D721Med (cell line): Measurements from ENCODE around the gene TUBB.
"Not testable (repeated sequence)": the region's sequence is repeated elsewhere in the genome, so short reads cannot be mapped to it uniquely, and the experiment has no call there.

Experiments used
- DNase-seq: peaks from one replicate; pipeline ENCODE4 v3.0.0; 2011; ENCODE audit warnings: low spot score; ENCODE audit not compliant: insufficient read length
- FAIRE-seq: peaks from 2 replicates; lab custom pipeline; 2011; peaks lifted over from hg19 to GRCh38; lab: Jason Lieb, UNC
- TF ChIP-seq, protein P1 (sequence below): IDR thresholded peaks from 2 replicates; pipeline ENCODE4 v1.5.1; 2012; ENCODE audit warnings: mild to moderate bottlenecking, control low read depth; ENCODE audit not compliant: insufficient read depth; ENCODE audit errors: missing control alignments

TUBB gene

DNA sequence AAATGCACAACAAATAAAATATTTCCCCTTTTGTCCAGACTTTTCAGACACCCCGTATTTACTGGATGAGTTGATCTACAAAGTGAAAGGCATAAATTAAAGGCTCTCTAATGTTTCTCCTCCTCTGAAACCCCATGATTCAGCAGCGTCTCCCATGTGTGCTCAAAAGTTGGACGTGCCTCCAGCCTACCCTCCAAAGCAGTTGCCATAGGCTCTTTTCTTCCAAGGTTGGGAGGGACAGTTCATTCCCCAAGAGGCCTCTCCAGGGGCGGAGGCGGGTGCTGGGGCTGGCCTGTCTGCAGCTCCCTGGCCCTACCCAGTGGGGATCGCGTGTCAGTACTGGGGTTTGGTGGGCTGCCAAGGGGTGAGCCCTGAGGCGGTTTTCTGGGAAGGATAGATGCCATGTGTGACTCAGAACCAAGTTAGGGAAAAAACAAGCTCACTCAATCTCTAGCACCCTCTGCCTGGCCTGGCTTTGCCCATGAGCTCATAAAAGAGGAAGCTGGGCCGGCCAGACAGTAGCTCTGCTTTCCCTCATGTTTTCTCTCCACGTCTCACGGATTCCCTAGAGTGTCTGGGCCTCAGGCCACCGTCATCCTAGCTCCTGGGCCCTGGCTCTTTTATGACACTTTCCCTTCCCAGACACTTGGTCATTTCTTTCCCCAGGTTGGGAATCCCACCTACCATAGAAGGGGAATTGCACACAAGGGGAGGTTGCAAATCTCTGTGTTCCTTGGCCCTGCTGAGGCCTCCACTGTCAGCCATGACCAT is 32.2 kb downstream of the TUBB start:
- TF ChIP-seq, protein P1, sequence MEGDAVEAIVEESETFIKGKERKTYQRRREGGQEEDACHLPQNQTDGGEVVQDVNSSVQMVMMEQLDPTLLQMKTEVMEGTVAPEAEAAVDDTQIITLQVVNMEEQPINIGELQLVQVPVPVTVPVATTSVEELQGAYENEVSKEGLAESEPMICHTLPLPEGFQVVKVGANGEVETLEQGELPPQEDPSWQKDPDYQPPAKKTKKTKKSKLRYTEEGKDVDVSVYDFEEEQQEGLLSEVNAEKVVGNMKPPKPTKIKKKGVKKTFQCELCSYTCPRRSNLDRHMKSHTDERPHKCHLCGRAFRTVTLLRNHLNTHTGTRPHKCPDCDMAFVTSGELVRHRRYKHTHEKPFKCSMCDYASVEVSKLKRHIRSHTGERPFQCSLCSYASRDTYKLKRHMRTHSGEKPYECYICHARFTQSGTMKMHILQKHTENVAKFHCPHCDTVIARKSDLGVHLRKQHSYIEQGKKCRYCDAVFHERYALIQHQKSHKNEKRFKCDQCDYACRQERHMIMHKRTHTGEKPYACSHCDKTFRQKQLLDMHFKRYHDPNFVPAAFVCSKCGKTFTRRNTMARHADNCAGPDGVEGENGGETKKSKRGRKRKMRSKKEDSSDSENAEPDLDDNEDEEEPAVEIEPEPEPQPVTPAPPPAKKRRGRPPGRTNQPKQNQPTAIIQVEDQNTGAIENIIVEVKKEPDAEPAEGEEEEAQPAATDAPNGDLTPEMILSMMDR = no peak
- DNase-seq = no peak

DNA sequence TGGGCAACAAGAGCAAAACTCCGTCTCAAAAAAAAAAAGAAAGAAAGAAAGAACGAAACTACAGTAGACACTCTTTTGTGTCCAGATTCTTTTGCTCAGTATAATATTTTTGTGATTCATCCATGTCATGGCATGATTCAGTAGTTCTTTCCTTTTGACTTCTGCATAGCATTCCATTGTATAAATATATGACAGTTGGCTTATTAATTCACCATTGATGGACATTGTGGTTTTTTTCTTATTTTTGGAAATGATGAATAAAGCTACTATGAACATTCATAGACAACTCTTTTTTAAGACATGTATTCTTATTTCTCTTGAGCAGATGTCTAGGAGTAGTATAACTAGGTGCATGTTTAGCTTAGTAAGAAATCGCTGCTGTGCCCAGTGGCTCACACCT is 34.5 kb downstream of the TUBB start:
- FAIRE-seq = no peak
- TF ChIP-seq, protein P1 = no peak

More for the DNA sequence above, 32.2 kb downstream of the TUBB start:
- FAIRE-seq = no peak

DNA sequence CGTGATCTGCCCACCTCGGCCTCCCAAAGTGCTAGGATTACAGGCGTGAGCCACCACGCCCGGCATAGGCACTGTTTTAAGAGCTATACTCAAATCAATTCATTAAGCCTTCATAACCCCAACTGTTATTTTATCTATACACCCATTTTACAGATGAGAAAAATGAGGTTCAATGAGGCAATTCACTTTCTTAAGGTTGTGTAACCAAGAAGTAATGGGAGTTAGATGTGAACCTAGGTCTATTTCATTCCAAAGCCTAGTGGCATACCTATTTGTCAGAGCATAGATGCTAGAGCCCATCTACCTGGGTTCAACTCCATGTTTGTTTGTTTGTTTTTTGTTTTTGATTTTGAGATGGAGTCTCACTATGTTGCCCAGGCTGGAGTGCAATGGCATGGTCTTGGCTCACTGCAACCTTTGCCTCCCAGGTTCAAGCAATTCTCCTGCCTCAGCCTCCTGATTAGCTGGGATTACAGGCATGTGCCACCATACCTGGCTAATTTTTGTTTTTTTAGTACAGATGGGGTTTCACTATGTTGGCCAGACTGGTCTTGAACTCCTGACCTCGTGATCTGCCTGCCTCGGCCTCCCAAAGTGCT is 36.4 kb downstream of the TUBB start:
- FAIRE-seq, DNase-seq: not testable (repeated sequence)

More for the DNA sequence above, 34.5 kb downstream of the TUBB start:
- DNase-seq = no peak

GRCh38 chr6:30757261-30757904 is 37.2 kb downstream of the TUBB start:
- DNase-seq (no peak), FAIRE-seq (no peak)
- TF ChIP-seq, protein P1 = no peak

- DNase-seq (no peak), FAIRE-seq (no peak)
- TF ChIP-seq, protein P1 = no peak
These were observed 39.6 kb downstream of the TUBB start for GRCh38 chr6:30759575-30760239.

DNA sequence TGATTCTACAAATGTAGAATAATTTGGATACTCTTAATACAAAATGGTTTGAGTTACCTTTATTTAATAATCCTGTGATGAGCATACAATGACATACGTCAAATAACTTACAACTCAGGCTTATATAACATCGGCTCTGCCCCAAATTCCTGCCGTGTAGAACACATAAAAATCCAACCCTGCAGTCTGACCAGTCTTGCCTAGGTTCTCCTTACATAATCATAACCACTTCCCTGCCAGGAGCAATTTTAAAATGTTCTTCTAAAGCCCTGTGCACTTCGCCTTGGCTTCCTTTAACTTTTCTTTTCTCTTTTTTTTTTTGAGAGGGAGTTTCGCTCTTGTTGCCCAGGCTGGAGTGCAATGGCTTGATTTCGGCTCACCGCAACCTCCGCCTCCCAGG is 40.4 kb downstream of the TUBB start:
- no peak for DNase-seq
- no peak for FAIRE-seq
- TF ChIP-seq, protein P1 = no peak

GRCh38 chr6:30761791-30762429 is 41.8 kb downstream of the TUBB start:
- DNase-seq (no peak), FAIRE-seq (no peak)
- TF ChIP-seq, protein P1 = no peak
